Neural cell (in vitro differentiated cells): ENCODE results near the gene TACC2. TPM values are rescaled to one million over a fixed set of nuclear protein-coding genes. Genes with fewer than 3 reads are reported as not detected.

Experiments
- H2AFZ ChIP-seq: fragments of 200-600, 300-800 bp; sonication (generic), shearing (Covaris generic); 2 replicates; pipeline ENCODE4 v1.6.0; 2014; ENCODE audit warnings: low read depth, mild to moderate bottlenecking, antibody characterized with exemption, low read length, moderate library complexity
- H3F3A ChIP-seq: fragments of 200-600 bp; shearing (Covaris generic); 2 replicates; pipeline ENCODE4 v1.6.1; 2016; ENCODE audit warnings: mild to moderate bottlenecking, moderate library complexity, mixed read lengths, antibody characterized with exemption, low read length; ENCODE audit not compliant: insufficient read depth, poor library complexity, severe bottlenecking
- H3K27ac ChIP-seq: fragments of 200-600, 300-800 bp; sonication (generic), shearing (Covaris generic); 2 replicates; pipeline ENCODE4 v1.5.1; 2014; ENCODE audit warnings: mild to moderate bottlenecking, low read length, moderate library complexity
- H3K27me3 ChIP-seq: fragments of 300-800, 200-600 bp; sonication (generic), shearing (Covaris generic); 2 replicates; pipeline ENCODE4 v1.6.0; 2014; ENCODE audit warnings: mild to moderate bottlenecking, low read depth, low read length, moderate library complexity; ENCODE audit not compliant: insufficient read depth
- H3K36me3 ChIP-seq: fragments of 300-800, 200-600 bp; sonication (generic), shearing (Covaris generic); 2 replicates; pipeline ENCODE4 v1.5.1; 2014; ENCODE audit warnings: mild to moderate bottlenecking, antibody characterized with exemption, low read length, moderate library complexity; ENCODE audit not compliant: insufficient read depth
- H3K4me2 ChIP-seq: fragments of 300-800, 200-600 bp; sonication (generic), shearing (Covaris generic); 2 replicates; pipeline ENCODE4 v1.6.0; 2014; ENCODE audit warnings: mild to moderate bottlenecking, low read length
- H3K4me3 ChIP-seq: fragments of 300-800, 200-600 bp; sonication (generic), shearing (Covaris generic); 2 replicates; pipeline ENCODE4 v1.5.1; 2014; ENCODE audit warnings: mild to moderate bottlenecking, low read length, moderate library complexity
- H3K79me2 ChIP-seq: fragments of 200-600 bp; shearing (Covaris generic); replicated peaks from 2 replicates; pipeline ENCODE4 v1.6.0; 2014; ENCODE audit warnings: mild to moderate bottlenecking, low read length, moderate library complexity; ENCODE audit not compliant: insufficient read depth
- H3K9ac ChIP-seq: fragments of 300-800, 200-600 bp; sonication (generic), shearing (Covaris generic); 2 replicates; pipeline ENCODE4 v1.6.1; 2016; ENCODE audit warnings: mild to moderate bottlenecking, low read length, mixed read lengths
- H3K9me2 ChIP-seq: fragments of 200-600 bp; shearing (Covaris generic); 2 replicates; pipeline ENCODE4 v1.6.1; 2016; ENCODE audit warnings: mild to moderate bottlenecking, low read length, mixed read lengths; ENCODE audit not compliant: insufficient read depth
- H3K9me3 ChIP-seq: fragments of 200-600, 300-800 bp; sonication (generic), shearing (Covaris generic); 2 replicates; pipeline ENCODE4 v1.6.1; 2016; ENCODE audit warnings: mild to moderate bottlenecking, mixed run types, low read length, moderate library complexity, mixed read lengths
- H4K20me1 ChIP-seq: fragments of 200-600 bp; shearing (Covaris generic); 2 replicates; pipeline ENCODE4 v1.6.1; 2016; ENCODE audit warnings: mild to moderate bottlenecking, mixed run types; ENCODE audit not compliant: insufficient read depth
- EZH2 ChIP-seq: fragments of 200-600, 300-800 bp; shearing (Covaris generic), sonication (generic); IDR thresholded peaks from 2 replicates; pipeline ENCODE4 v1.6.1; 2014; ENCODE audit warnings: antibody characterized with exemption, low read length, borderline replicate concordance, mild to moderate bottlenecking; ENCODE audit not compliant: insufficient read depth, poor library complexity, severe bottlenecking
- MXI1 ChIP-seq: fragments of 450-650 bp; conservative IDR thresholded peaks from 2 replicates; pipeline ENCODE4 v1.6.1; 2014; ENCODE audit warnings: antibody characterized with exemption, mild to moderate bottlenecking; ENCODE audit not compliant: poor library complexity, severe bottlenecking
- POLR2AphosphoS5 ChIP-seq: IDR thresholded peaks from 2 replicates; pipeline ENCODE4 v1.6.1; 2012
- RAD21 ChIP-seq: fragments of 450-650 bp; conservative IDR thresholded peaks from 2 replicates; pipeline ENCODE4 v1.6.1; 2014; ENCODE audit warnings: antibody characterized with exemption, mild to moderate bottlenecking, moderate library complexity
- REST ChIP-seq: IDR thresholded peaks from 2 replicates; pipeline ENCODE4 v1.6.1; 2012; ENCODE audit warnings: borderline replicate concordance
- SMC3 ChIP-seq: fragments of 450-650 bp; conservative IDR thresholded peaks from 2 replicates; pipeline ENCODE4 v1.6.1; 2014; ENCODE audit warnings: antibody characterized with exemption, mild to moderate bottlenecking, moderate library complexity; ENCODE audit not compliant: poor library complexity
- TAF1 ChIP-seq: IDR thresholded peaks from 2 replicates; pipeline ENCODE4 v1.6.1; 2012; ENCODE audit warnings: low read depth
- polyA plus RNA-seq: library from polyadenylated mRNA; depleted of rRNA; stranded (reverse); fragments of >200 nt; gene quantifications from 2 replicates; pipeline ENCODE4 v1.2.3, GENCODE V29; 2014

Gene TACC2
- polyA plus RNA-seq, 1 donor from 2014 or later, result 17.6 TPM

GRCh38 chr10:122164815-122165483 lies 176.0 kb downstream of the TACC2 start:
- peaks cover 14% of the 10 kb centered on the region for H3F3A ChIP-seq
- peaks cover 50% of the 10 kb centered on the region for H3K79me2 ChIP-seq
- no peaks in the 10 kb centered on the region for H3K9me2 ChIP-seq
- no peaks in the 10 kb centered on the region for H3K27me3 ChIP-seq
- peak overlapping the region; percentile 83 for H3K4me2 ChIP-seq
- TF ChIP-seq TAF1, result no peak
- TF ChIP-seq REST, result no peak
- TF ChIP-seq POLR2AphosphoS5, result peak; percentile 9
- TF ChIP-seq MXI1, result peak; percentile 82
- no peak for TF ChIP-seq EZH2
- no peak for TF ChIP-seq RAD21
- no peak for TF ChIP-seq SMC3
- H3K36me3 ChIP-seq, result no peaks in the 10 kb centered on the region
- H2AFZ ChIP-seq, result no peak overlapping the region
- H3K27ac ChIP-seq, result peak overlapping the region; percentile 95
- H3K9me3 ChIP-seq, result no peaks in the 10 kb centered on the region
- H3K4me3 ChIP-seq, result peak overlapping the region; percentile 94
- H3K9ac ChIP-seq, result peak overlapping the region; percentile 99
- H4K20me1 ChIP-seq, result peaks cover 4% of the 10 kb centered on the region

GRCh38 chr10:122165484-122166276 lies 176.7 kb downstream of the TACC2 start:
- TF ChIP-seq EZH2, result no peak
- TF ChIP-seq POLR2AphosphoS5, result peak; percentile 53
- H2AFZ ChIP-seq, result no peak overlapping the region
- no peaks in the 10 kb centered on the region for H3K9me2 ChIP-seq
- H3F3A ChIP-seq, result peaks cover 14% of the 10 kb centered on the region
- no peaks in the 10 kb centered on the region for H3K9me3 ChIP-seq
- no peaks in the 10 kb centered on the region for H3K27me3 ChIP-seq
- H3K79me2 ChIP-seq, result peaks cover 56% of the 10 kb centered on the region
- H3K4me2 ChIP-seq, result peak overlapping the region; percentile 83
- H3K27ac ChIP-seq, result peak overlapping the region; percentile 95
- peak overlapping the region; percentile 94 for H3K4me3 ChIP-seq
- H3K9ac ChIP-seq, result peak overlapping the region; percentile 99
- peaks cover 4% of the 10 kb centered on the region for H4K20me1 ChIP-seq
- H3K36me3 ChIP-seq, result no peaks in the 10 kb centered on the region

- no peaks in the 10 kb centered on the region for H3K9me2 ChIP-seq
- H3K4me2 ChIP-seq, result peak overlapping the region; percentile 74
- peaks cover 4% of the 10 kb centered on the region for H4K20me1 ChIP-seq
Observed at GRCh38 chr10:122168101-122168500, 179.1 kb downstream of the TACC2 start.

More at GRCh38 chr10:122168101-122168500, 179.1 kb downstream of the TACC2 start:
- Histone ChIP-seq H3K36me3 (no peaks in the 10 kb centered on the region), H3K4me3 (peak overlapping the region; percentile 94), H3K9ac (peak overlapping the region; percentile 58), H3F3A (peaks cover 4% of the 10 kb centered on the region), H3K27ac (peak overlapping the region; percentile 84), H3K27me3 (no peaks in the 10 kb centered on the region), H3K79me2 (peaks cover 78% of the 10 kb centered on the region), H2AFZ (no peak overlapping the region), H3K9me3 (no peaks in the 10 kb centered on the region)
- peak; percentile 6 for TF ChIP-seq MXI1
- no peak for TF ChIP-seq RAD21
